Osteocyte (in vitro differentiated cells): Measurements from ENCODE around the gene PDIK1L. TPM values are rescaled to one million over a fixed set of nuclear protein-coding genes. Genes with fewer than 3 reads are reported as not detected.

ENCODE experiments used
- DNase-seq: peaks from one replicate; pipeline ENCODE4 v3.0.0; 2021; ENCODE audit warnings: mixed read lengths; ENCODE audit not compliant: unreplicated experiment; ENCODE audit errors: extremely low spot score
- H3K27ac Mint-ChIP-seq: one replicate; pipeline ENCODE4 v1.8.0; 2021; ENCODE audit warnings: mild to moderate bottlenecking, mixed read lengths; ENCODE audit not compliant: unreplicated experiment
- H3K27me3 Mint-ChIP-seq: one replicate; pipeline ENCODE4 v1.8.0; 2021; ENCODE audit warnings: mixed read lengths; ENCODE audit not compliant: unreplicated experiment
- H3K36me3 Mint-ChIP-seq: one replicate; pipeline ENCODE4 v1.8.0; 2021; ENCODE audit warnings: mixed read lengths; ENCODE audit not compliant: unreplicated experiment
- H3K4me1 Mint-ChIP-seq: one replicate; pipeline ENCODE4 v1.8.0; 2021; ENCODE audit warnings: mixed read lengths; ENCODE audit not compliant: unreplicated experiment
- H3K4me3 Mint-ChIP-seq: one replicate; pipeline ENCODE4 v1.8.0; 2021; ENCODE audit warnings: mild to moderate bottlenecking, moderate library complexity, mixed read lengths; ENCODE audit not compliant: unreplicated experiment
- H3K9me3 Mint-ChIP-seq: one replicate; pipeline ENCODE4 v1.8.0; 2021; ENCODE audit warnings: mixed read lengths; ENCODE audit not compliant: unreplicated experiment
- CTCF ChIP-seq: fragments of 200-600 bp; sonication (generic); IDR thresholded peaks from 2 replicates; pipeline ENCODE4 v1.5.0; 2021; ENCODE audit warnings: antibody characterized with exemption, mild to moderate bottlenecking, moderate library complexity
- total RNA-seq: library from RNA; stranded (reverse); gene quantifications from 2 replicates; pipeline ENCODE4 v1.2.1, GENCODE V29; 2021

Gene PDIK1L
- total RNA-seq, 1 donor from 2014 or later = 7.8 TPM

GRCh38 chr1:26132128-26132833 lies 20.7 kb downstream of the PDIK1L start:
- no peak for TF ChIP-seq CTCF
- Mint-ChIP-seq H3K27ac (no peak overlapping the region), H3K4me1 (no peaks in the 10 kb centered on the region), H3K27me3 (peaks cover 13% of the 10 kb centered on the region), H3K4me3 (no peak overlapping the region), H3K9me3 (peaks cover 8% of the 10 kb centered on the region), H3K36me3 (peaks cover 2% of the 10 kb centered on the region)
- DNase-seq = peak; percentile 49

DNA sequence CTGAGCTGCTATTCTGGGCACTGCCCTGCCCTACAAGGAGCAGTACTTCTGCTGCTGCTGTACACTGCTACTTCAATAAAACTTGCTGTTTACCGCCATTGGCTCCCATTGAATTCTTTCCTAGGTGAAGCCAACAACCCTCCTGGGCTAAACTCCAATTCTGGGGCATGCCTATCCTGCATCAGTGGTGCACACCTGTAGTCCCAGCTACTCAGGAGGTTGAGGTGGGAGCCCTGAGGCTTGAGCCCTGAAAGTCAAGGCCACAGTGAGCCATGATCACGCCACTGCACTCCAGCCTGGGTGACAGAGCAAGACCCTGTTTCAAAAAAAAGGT lies 21.2 kb downstream of the PDIK1L start:
- no peak overlapping the region for H3K4me3 Mint-ChIP-seq
- peaks cover 2% of the 10 kb centered on the region for H3K36me3 Mint-ChIP-seq
- peaks cover 8% of the 10 kb centered on the region for H3K9me3 Mint-ChIP-seq
- TF ChIP-seq CTCF = no peak
- no peaks in the 10 kb centered on the region for H3K4me1 Mint-ChIP-seq
- no peak overlapping the region for H3K27ac Mint-ChIP-seq
- H3K27me3 Mint-ChIP-seq = peaks cover 13% of the 10 kb centered on the region
- DNase-seq = peak; percentile 60

DNA sequence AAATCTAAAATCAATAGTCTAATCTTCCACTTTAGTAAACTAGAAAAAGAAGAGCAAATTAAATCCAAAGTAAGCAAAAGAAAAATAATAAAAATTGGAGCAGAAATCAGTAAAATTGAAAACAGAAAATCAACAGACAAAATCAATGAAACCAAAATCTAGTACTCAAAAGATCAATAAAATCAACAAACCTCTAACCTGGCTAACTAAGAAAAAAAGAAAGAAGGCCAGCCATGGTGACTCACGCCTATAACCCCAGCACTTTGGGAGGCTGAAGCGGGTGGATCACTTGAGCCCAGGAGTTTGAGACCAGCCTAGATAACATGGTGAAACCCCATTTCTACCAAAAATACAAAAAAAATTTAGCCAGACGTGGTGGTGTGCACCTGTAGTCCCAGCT lies 22.8 kb downstream of the PDIK1L start:
- Mint-ChIP-seq H3K36me3 (peaks cover 2% of the 10 kb centered on the region), H3K27ac (no peak overlapping the region), H3K4me1 (no peaks in the 10 kb centered on the region), H3K27me3 (peaks cover 8% of the 10 kb centered on the region), H3K4me3 (no peak overlapping the region), H3K9me3 (peaks cover 8% of the 10 kb centered on the region)
- DNase-seq = peak; percentile 30
- no peak for TF ChIP-seq CTCF

DNA sequence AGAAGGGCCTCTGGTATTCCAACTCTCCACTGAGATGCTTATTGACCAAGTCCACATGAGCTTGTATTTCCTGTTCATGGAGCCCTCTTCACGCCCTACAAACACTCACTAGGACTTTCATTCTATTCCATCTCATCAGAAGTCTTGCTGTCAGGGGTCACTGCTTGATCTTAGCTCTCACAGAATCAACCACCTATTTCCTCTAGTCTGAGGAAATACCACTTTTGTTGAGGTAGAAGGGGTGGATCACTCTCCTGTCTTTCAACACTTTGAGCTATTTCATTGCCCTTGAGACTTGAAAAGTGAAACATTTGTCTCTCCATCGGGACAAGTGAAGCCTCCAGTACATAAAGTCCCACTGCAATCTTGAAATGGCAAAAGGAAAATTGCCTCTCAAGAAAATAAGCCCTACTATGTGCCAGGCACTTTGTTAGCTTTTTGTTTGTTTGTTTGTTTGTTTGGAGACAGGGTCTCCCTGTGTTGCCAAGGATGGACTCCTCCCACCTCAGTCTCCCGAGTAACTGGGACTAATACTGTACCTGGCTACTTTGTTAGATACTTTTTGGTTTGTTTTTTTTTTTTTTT lies 27.4 kb downstream of the PDIK1L start:
- no peak for DNase-seq
- no peak for TF ChIP-seq CTCF
- H3K4me1 Mint-ChIP-seq = no peaks in the 10 kb centered on the region
- peaks cover 9% of the 10 kb centered on the region for H3K27me3 Mint-ChIP-seq
- H3K4me3 Mint-ChIP-seq = no peak overlapping the region
- peaks cover 2% of the 10 kb centered on the region for H3K36me3 Mint-ChIP-seq
- H3K9me3 Mint-ChIP-seq = peaks cover 8% of the 10 kb centered on the region
- H3K27ac Mint-ChIP-seq = no peak overlapping the region

DNA sequence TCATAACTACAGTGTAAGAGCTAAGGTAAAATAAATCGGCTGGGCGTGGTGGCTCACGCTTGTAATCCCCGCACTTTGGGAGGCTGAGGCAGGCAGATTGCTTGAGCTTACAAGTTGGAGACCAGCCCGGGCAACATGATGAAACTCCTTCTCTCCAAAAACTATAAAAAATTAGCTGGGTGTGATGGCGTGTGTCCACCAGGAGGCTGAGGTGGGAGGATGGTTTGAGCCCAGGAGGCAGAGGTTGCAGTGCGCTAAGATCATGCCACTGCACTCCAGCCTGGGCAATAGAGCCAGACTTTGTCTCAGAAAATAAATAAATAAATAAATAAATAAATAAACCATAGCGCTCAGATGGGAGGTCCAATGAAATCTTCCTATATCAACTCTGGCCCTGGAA lies 30.5 kb downstream of the PDIK1L start:
- Mint-ChIP-seq H3K9me3 (no peaks in the 10 kb centered on the region), H3K4me1 (peaks cover 2% of the 10 kb centered on the region), H3K4me3 (no peak overlapping the region), H3K27me3 (peaks cover 16% of the 10 kb centered on the region), H3K27ac (no peak overlapping the region), H3K36me3 (no peaks in the 10 kb centered on the region)
- peak; percentile 64 for DNase-seq
- no peak for TF ChIP-seq CTCF
